Smooth muscle cell (in vitro differentiated cells): ENCODE results near the gene PGBD5. TPM values are rescaled to one million over a fixed set of nuclear protein-coding genes. Genes with fewer than 3 reads are reported as not detected.

Experiments used
- DNase-seq: peaks from one replicate; lab custom pipeline; 2025; ENCODE audit not compliant: unreplicated experiment; lab: John Stamatoyannopoulos, UW
- H2AFZ ChIP-seq: fragments of 200-600 bp; sonication (generic); 2 replicates; pipeline ENCODE4 v1.6.0; 2016; ENCODE audit warnings: antibody characterized with exemption, low read depth, mild to moderate bottlenecking
- H3F3A ChIP-seq: fragments of 200-600 bp; sonication (generic); 2 replicates; pipeline ENCODE4 v1.6.0; 2017; ENCODE audit warnings: antibody characterized with exemption, low read depth
- H3K27ac ChIP-seq: fragments of 200-600 bp; sonication (generic); 2 replicates; pipeline ENCODE4 v1.5.1; 2016; ENCODE audit warnings: low read depth, mild to moderate bottlenecking
- H3K27me3 ChIP-seq: fragments of 200-600 bp; sonication (generic); 2 replicates; pipeline ENCODE4 v1.6.1; 2016; ENCODE audit warnings: low read depth, mild to moderate bottlenecking
- H3K36me3 ChIP-seq: fragments of 200-600 bp; sonication (generic); 2 replicates; pipeline ENCODE4 v1.5.1; 2016; ENCODE audit warnings: low read depth
- H3K4me1 ChIP-seq: fragments of 200-600 bp; sonication (generic); 2 replicates; pipeline ENCODE4 v1.5.1; 2016; ENCODE audit warnings: low read depth
- H3K4me2 ChIP-seq: fragments of 200-600 bp; sonication (generic); 2 replicates; pipeline ENCODE4 v1.6.0; 2016; ENCODE audit warnings: mild to moderate bottlenecking
- H3K4me3 ChIP-seq: fragments of 200-600 bp; sonication (generic); 2 replicates; pipeline ENCODE4 v1.5.1; 2016; ENCODE audit warnings: mild to moderate bottlenecking
- H3K79me2 ChIP-seq: fragments of 200-600 bp; sonication (generic); 2 replicates; pipeline ENCODE4 v1.6.0; 2016; ENCODE audit warnings: low read depth, mild to moderate bottlenecking
- H3K9ac ChIP-seq: fragments of 200-600 bp; sonication (generic); 2 replicates; pipeline ENCODE4 v1.6.0; 2016; ENCODE audit warnings: low read depth
- H3K9me3 ChIP-seq: fragments of 200-600 bp; sonication (generic); replicated peaks from 2 replicates; pipeline ENCODE4 v1.5.1; 2016; ENCODE audit warnings: low read depth
- H4K20me1 ChIP-seq: fragments of 200-600 bp; sonication (generic); 2 replicates; pipeline ENCODE4 v1.6.0; 2016; ENCODE audit warnings: low read depth
- WGBS: methylation state at CpG from one replicate; pipeline ENCODE4 v1.1.7; 2016; ENCODE audit warnings: low lambda C conversion rate; 5-methylcytosine and 5-hydroxymethylcytosine counted together
- polyA plus RNA-seq: library from polyadenylated mRNA; unstranded; fragments of >200 nt; fragmentation: Nextera tagmentation; extraction: Ambion mirVana; gene quantifications from 2 replicates; pipeline ENCODE4 v1.2.1, GENCODE V29; 2016
- total RNA-seq: library from RNA; depleted of rRNA; stranded (reverse); fragments of >200 nt; gene quantifications from 2 replicates; pipeline ENCODE4 v1.2.3, GENCODE V29; 2014
- TF ChIP-seq, protein P1 (sequence below): fragments of 200-600 bp; sonication (generic); IDR thresholded peaks from 2 replicates; pipeline ENCODE4 v1.5.1; 2017; ENCODE audit warnings: borderline replicate concordance, mild to moderate bottlenecking, antibody characterized with exemption; ENCODE audit not compliant: insufficient read depth, poor library complexity, severe bottlenecking

PGBD5 gene
- total and polyA plus RNA-seq, 2 experiments from 2014 or later, result 0.83 to 0.94 TPM

DNA sequence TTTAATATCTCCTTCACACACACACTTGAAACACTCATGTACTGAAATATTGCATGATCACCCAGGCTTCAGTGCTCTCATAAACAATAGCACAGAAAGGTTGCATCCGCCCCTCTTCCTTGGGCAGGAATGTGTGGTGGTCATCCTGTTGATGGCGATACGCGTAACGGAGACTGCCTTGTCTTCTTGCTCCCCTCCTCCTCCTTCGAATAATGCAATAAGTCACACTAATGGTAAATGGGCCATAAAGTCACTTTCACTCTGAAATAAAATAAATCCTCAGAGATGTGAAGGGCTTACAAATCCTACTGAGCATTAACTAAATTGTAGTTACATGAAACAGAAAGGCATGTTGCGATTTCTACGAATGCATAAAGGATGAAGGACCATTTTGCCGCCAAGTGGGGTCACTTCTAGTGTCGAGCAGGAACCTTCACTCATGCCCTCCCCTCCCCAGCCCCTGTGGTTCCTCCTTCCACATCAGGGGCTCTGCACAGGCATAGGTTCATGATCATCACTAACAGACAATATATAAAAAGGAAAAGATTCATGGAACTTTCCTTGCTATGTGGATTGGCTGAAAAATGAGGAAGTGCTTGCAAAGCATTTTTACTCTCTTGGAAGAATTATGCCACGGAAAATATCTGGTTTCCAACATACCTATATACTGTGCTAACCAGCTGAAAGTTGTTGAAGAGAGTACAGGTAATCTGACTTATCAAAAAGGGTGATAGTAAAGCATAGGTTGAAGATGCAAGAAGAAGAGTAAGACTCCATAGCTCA is 1.2 kb upstream of the PGBD5 start:
- no peaks in the 10 kb centered on the region for H3K79me2 ChIP-seq
- H3K4me1 ChIP-seq, result peaks cover 24% of the 10 kb centered on the region
- no peaks in the 10 kb centered on the region for H3K9me3 ChIP-seq
- no peak overlapping the region for H3K27ac ChIP-seq
- peaks cover 9% of the 10 kb centered on the region for H4K20me1 ChIP-seq
- H2AFZ ChIP-seq, result no peak overlapping the region
- H3K9ac ChIP-seq, result no peak overlapping the region
- WGBS, result 60% methylated on average over 11 of the region's 11 CpGs
- H3K4me3 ChIP-seq, result no peak overlapping the region
- peaks cover 5% of the 10 kb centered on the region for H3F3A ChIP-seq
- H3K27me3 ChIP-seq, result peaks cover 61% of the 10 kb centered on the region
- peak overlapping the region; percentile 86 for H3K4me2 ChIP-seq
- H3K36me3 ChIP-seq, result no peaks in the 10 kb centered on the region
- DNase-seq, result no peak
- TF ChIP-seq, protein P1, sequence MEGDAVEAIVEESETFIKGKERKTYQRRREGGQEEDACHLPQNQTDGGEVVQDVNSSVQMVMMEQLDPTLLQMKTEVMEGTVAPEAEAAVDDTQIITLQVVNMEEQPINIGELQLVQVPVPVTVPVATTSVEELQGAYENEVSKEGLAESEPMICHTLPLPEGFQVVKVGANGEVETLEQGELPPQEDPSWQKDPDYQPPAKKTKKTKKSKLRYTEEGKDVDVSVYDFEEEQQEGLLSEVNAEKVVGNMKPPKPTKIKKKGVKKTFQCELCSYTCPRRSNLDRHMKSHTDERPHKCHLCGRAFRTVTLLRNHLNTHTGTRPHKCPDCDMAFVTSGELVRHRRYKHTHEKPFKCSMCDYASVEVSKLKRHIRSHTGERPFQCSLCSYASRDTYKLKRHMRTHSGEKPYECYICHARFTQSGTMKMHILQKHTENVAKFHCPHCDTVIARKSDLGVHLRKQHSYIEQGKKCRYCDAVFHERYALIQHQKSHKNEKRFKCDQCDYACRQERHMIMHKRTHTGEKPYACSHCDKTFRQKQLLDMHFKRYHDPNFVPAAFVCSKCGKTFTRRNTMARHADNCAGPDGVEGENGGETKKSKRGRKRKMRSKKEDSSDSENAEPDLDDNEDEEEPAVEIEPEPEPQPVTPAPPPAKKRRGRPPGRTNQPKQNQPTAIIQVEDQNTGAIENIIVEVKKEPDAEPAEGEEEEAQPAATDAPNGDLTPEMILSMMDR, result no peak

DNA sequence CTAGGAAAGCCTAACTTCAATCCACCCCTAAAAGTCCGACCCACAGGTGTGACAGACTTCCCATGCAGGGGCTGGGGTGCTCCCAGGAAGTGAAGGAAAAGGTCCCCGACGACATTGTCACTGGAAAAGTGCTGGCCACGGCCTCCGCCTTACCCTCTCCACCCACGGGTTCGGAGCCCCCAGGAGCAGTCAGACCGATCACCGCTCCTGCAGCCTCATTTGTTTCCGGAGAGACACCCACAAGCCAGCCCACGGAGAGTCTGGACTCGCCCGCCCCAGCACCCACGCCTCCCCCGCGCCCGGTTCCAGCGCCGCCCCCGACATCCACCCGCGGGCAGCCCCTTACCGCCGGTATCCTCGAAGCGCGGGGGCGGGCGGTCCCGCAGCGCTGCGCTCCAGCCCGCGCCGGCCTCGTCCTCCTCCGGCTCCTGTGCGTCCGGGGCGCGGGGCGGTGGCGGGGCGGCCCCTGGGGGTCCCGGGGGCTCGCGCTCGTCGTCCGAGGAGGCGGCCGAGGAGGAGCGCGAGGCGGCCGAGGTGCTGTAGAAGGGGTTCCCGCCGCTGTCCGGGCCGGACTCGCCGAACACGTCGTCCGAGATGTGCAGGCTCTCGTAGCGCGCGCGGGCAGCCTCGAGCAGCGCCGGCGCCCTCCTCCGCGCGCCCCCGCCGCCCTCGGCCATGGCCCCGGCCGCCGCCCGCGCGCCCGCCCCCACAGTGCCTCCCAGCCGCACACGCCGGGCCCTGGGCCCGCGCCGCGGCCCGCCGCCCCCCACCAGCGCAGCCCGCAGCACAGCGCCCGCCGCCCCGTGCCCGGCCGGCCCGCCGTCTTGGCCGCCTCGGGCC is 660 bp downstream of the PGBD5 start:
- H3K9ac ChIP-seq, result no peak overlapping the region
- peaks cover 9% of the 10 kb centered on the region for H4K20me1 ChIP-seq
- no peaks in the 10 kb centered on the region for H3K79me2 ChIP-seq
- H3F3A ChIP-seq, result peaks cover 5% of the 10 kb centered on the region
- H3K4me3 ChIP-seq, result peak overlapping the region; percentile 44
- no peaks in the 10 kb centered on the region for H3K9me3 ChIP-seq
- H3K27me3 ChIP-seq, result peaks cover 72% of the 10 kb centered on the region
- no peak overlapping the region for H2AFZ ChIP-seq
- H3K4me1 ChIP-seq, result peaks cover 24% of the 10 kb centered on the region
- 0% methylated on average over 28 of the region's 108 CpGs for WGBS
- H3K36me3 ChIP-seq, result no peaks in the 10 kb centered on the region
- H3K27ac ChIP-seq, result no peak overlapping the region
- TF ChIP-seq, protein P1, result no peak
- peak overlapping the region; percentile 82 for H3K4me2 ChIP-seq
- no peak for DNase-seq

DNA sequence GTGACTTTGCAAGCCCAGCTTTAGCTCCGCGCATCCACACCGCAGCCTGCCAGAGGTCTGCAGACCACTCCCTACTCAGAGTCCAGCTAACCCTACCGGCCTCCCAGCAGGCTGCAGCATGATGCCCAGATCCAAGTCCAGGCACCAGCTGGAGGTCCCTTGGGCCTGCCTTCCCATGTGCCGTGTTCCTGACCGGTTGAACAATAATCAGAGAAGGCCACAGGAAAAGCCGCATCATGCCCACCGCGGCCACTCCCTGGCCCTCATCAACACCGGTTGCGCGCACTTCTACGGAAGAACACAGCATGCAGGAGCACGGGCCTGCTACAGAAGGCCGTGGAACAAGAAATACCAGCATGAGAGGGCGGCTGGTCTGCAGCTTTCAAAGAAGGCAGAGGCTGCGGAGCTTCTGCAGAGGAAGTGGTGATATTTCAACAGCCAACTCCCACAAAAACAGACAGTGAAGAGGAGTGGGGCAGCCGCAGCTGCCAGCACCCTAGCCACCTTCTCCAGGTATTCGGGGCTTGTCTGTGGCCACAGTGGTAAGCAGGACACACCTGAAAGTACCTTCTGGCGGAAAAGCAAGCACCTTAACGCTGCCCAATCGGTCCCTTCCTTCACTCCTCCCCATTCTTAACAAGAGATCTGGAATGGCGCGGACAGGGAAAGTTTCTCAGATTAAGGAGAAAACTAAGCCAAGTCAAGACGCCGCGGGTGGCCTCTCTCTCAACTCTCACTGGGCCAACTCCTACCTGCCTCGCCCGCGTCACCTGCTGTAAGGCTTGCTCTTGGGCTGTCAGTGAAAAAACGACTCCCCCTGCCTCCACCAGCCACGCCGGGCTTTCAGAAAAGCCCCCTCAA is 1.5 kb downstream of the PGBD5 start:
- Histone ChIP-seq H3K4me2 (peak overlapping the region; percentile 82), H2AFZ (no peak overlapping the region), H4K20me1 (peaks cover 9% of the 10 kb centered on the region), H3K9ac (no peak overlapping the region), H3K27me3 (peaks cover 72% of the 10 kb centered on the region), H3K9me3 (no peaks in the 10 kb centered on the region), H3F3A (peaks cover 5% of the 10 kb centered on the region), H3K27ac (no peak overlapping the region), H3K36me3 (no peaks in the 10 kb centered on the region), H3K4me3 (peak overlapping the region; percentile 44), H3K4me1 (peaks cover 24% of the 10 kb centered on the region), H3K79me2 (no peaks in the 10 kb centered on the region)
- no peak for DNase-seq
- TF ChIP-seq, protein P1, result no peak
- WGBS, result 11% methylated on average over 33 of the region's 33 CpGs
